K562 (cell line): ENCODE results near the gene ANGEL2. TPM values are rescaled to one million over a fixed set of nuclear protein-coding genes. Genes with fewer than 3 reads are reported as not detected.
A peak's percentile ranks its signal among the peaks of the same experiment; 100 is the strongest.

Experiments used
- ATAC-seq: fragments of 200-7000 bp; cut with Tn5 transposase; 3 replicates; pipeline ENCODE4 v1.9.1; 2020; ENCODE audit warnings: moderate library complexity
- BruUV-seq: library from RNA; stranded (reverse); fragments of 400-500 nt; replicated peaks from 2 replicates; lab custom pipeline; 2021; lab: Mats Ljungman, UMichigan
- CTCF ChIA-PET: fragments of 300-600 bp; formaldehyde crosslinking; extraction: SDS; loops from one replicate; lab custom pipeline; 2021; ENCODE audit warnings: low intra/inter-chr PET ratio; lab: Yijun Ruan, JAX
- POLR2A ChIA-PET: fragments of 300-600, 350-650 bp; sonication (Branson Sonifier 250); formaldehyde crosslinking; extraction: SDS; loops from one replicate; lab custom pipeline; 2021; ENCODE audit warnings: antibody characterized with exemption, inconsistent platforms; lab: Yijun Ruan, JAX
- DNase-seq, 4 experiments: peaks; one replicate each; pipeline versions ENCODE4 v3.0.0 to v3.0.0-alpha.2; 2011 to 2018; ENCODE audit warnings: low spot score in 3 of 4, mixed read lengths in 3 of 4; ENCODE audit errors: extremely low read depth in 1 of 4
- FAIRE-seq: peaks from 2 replicates; lab custom pipeline; 2011; peaks lifted over from hg19 to GRCh38; lab: Jason Lieb, UNC
- H2AFZ ChIP-seq: 2 replicates; pipeline ENCODE4 v1.6.0; 2011; ENCODE audit warnings: low read depth, low read length, control low read depth, inconsistent platforms
- H3K27ac ChIP-seq: fragments of 200-600 bp; 3 replicates; pipeline ENCODE4 v1.8.0; 2011; ENCODE audit warnings: low read depth, mild to moderate bottlenecking, control low read depth, inconsistent platforms, low read length, moderate library complexity, mixed read lengths; ENCODE audit errors: extremely low read depth
- H3K27me3 ChIP-seq, 2 experiments: fragments of 300-600 bp in 1 of 2; 2 replicates in 1 of 2; 3 replicates in 1 of 2; pipeline versions ENCODE4 v1.6.0 to v1.8.0; 2011; ENCODE audit warnings: inconsistent platforms in 2 of 2, low read length in 2 of 2, mild to moderate bottlenecking in 1 of 2, mixed read lengths in 1 of 2, moderate library complexity in 1 of 2; ENCODE audit not compliant: control insufficient read depth in 2 of 2, insufficient read depth in 2 of 2
- H3K36me3 ChIP-seq: fragments of 300-600 bp; 3 replicates; pipeline ENCODE4 v1.8.0; 2011; ENCODE audit warnings: mild to moderate bottlenecking, low read length, inconsistent platforms; ENCODE audit not compliant: control insufficient read depth, insufficient read depth
- H3K4me1 ChIP-seq, 2 experiments: fragments of 200-600 bp in 1 of 2; replicated peaks in 1 of 2; 2 replicates in 1 of 2; 3 replicates in 1 of 2; pipeline versions ENCODE4 v1.5.1 to v1.8.0; 2011; ENCODE audit warnings: inconsistent platforms in 2 of 2, low read length in 2 of 2, mild to moderate bottlenecking in 1 of 2, mixed read lengths in 1 of 2, moderate library complexity in 1 of 2; ENCODE audit not compliant: control insufficient read depth in 2 of 2, insufficient read depth in 2 of 2
- H3K4me2 ChIP-seq: 2 replicates; pipeline ENCODE4 v1.6.1; 2011; ENCODE audit warnings: low read length, control low read depth, inconsistent platforms, mixed read lengths; ENCODE audit not compliant: insufficient read depth
- H3K4me3 ChIP-seq: fragments of 200-600 bp; sonication (generic), shearing (Covaris generic); 2 replicates; pipeline ENCODE4 v1.5.1; 2016; ENCODE audit warnings: control low read depth, inconsistent platforms
- H3K79me2 ChIP-seq: fragments of 200-600 bp; 3 replicates; pipeline ENCODE4 v1.8.0; 2011; ENCODE audit warnings: low read length, inconsistent platforms; ENCODE audit not compliant: control insufficient read depth, insufficient read depth
- H3K9ac ChIP-seq, 2 experiments: 2 replicates each; pipeline versions ENCODE4 v1.6.0 to v1.6.1; 2011; ENCODE audit warnings: low read depth in 2 of 2, low read length in 2 of 2, control low read depth in 1 of 2, inconsistent platforms in 1 of 2, mild to moderate bottlenecking in 1 of 2, mixed read lengths in 1 of 2; ENCODE audit not compliant: insufficient read depth in 1 of 2
- H3K9me1 ChIP-seq: one replicate; pipeline ENCODE4 v1.6.0; 2011; ENCODE audit warnings: inconsistent platforms, mild to moderate bottlenecking, low read length, moderate library complexity; ENCODE audit not compliant: control insufficient read depth, insufficient read depth
- H3K9me3 ChIP-seq: replicated peaks from 2 replicates; pipeline ENCODE4 v1.5.1; 2011; ENCODE audit warnings: low read depth, low read length, inconsistent platforms; ENCODE audit not compliant: control insufficient read depth, insufficient read depth
- H4K20me1 ChIP-seq: replicated peaks from 2 replicates; pipeline ENCODE4 v1.6.1; 2011; ENCODE audit warnings: low read length, inconsistent platforms, mixed read lengths; ENCODE audit not compliant: control insufficient read depth, insufficient read depth
- AFF1 ChIP-seq, 2 experiments: fragments of 450-650 bp; IDR thresholded peaks; 2 replicates each; pipeline ENCODE4 v1.6.1; 2018; ENCODE audit warnings: mild to moderate bottlenecking in 2 of 2, low read depth in 1 of 2; ENCODE audit not compliant: partially characterized antibody in 2 of 2
- CBX8 ChIP-seq: fragments of 200-600 bp; sonication (generic); IDR thresholded peaks from 2 replicates; pipeline ENCODE4 v1.6.1; 2012; ENCODE audit warnings: borderline replicate concordance, mixed run types, low read depth, mild to moderate bottlenecking, moderate library complexity, mixed read lengths, low read length, control low read depth, inconsistent platforms; ENCODE audit not compliant: poor library complexity, severe bottlenecking; ENCODE audit errors: extremely low read depth
- CTCF ChIP-seq, 3 experiments: IDR thresholded peaks in 2 of 3; conservative IDR thresholded peaks in 1 of 3; 2 replicates each; pipeline ENCODE4 v1.5.1; 2011 to 2012; ENCODE audit warnings: low read length in 3 of 3, mild to moderate bottlenecking in 3 of 3, control low read depth in 2 of 3, improper control_type of control experiment in 1 of 3, inconsistent platforms in 1 of 3, low read depth in 1 of 3, mixed read lengths in 1 of 3, moderate library complexity in 1 of 3; ENCODE audit not compliant: insufficient read depth in 2 of 3
- FOXA1 ChIP-seq: fragments of 450-650 bp; IDR thresholded peaks from 2 replicates; pipeline ENCODE4 v1.6.1; 2016; ENCODE audit warnings: mild to moderate bottlenecking, borderline replicate concordance
- FOXK1 ChIP-seq: sonication (generic); formaldehyde crosslinking; IDR thresholded peaks from 2 replicates; pipeline ENCODE4 v1.8.0; 2022; ENCODE audit warnings: missing genetic modification reagents, mild to moderate bottlenecking, borderline replicate concordance
- HOXB6 ChIP-seq: fragments of 250-450 bp; sonication (Bioruptor Pico); IDR thresholded peaks from 2 replicates; pipeline ENCODE4 v1.5.1; 2022; ENCODE audit warnings: mild to moderate bottlenecking, borderline replicate concordance
- ZC3H11A ChIP-seq: IDR thresholded peaks from 2 replicates; pipeline ENCODE4 v1.6.1; 2012; ENCODE audit warnings: low read depth, low read length, improper control_type of control experiment
- ZNF561 ChIP-seq: fragments of 450-650 bp; formaldehyde crosslinking; conservative IDR thresholded peaks from 2 replicates; pipeline ENCODE4 v1.4.0; 2020; ENCODE audit warnings: mild to moderate bottlenecking, moderate library complexity
- WGBS: fragments of 100-300 bp; shearing (Covaris generic); methylation state at CpG from one replicate; pipeline ENCODE4 v1.1.6; 2016; ENCODE audit warnings: low coverage, mixed read lengths; ENCODE audit not compliant: insufficient coverage; ENCODE audit errors: missing lambda C conversion rate; 5-methylcytosine and 5-hydroxymethylcytosine counted together
- in situ Hi-C: fragments of 300-500 bp; cut with MboI; formaldehyde crosslinking; loops from 4 replicates; pipeline ENCODE4 v1.15.0; 2018; ENCODE audit warnings: inconsistent platforms, mixed read lengths
- intact Hi-C: fragments of 100-400 bp; cut with micrococcal nuclease; formaldehyde crosslinking; loops from 2 replicates; pipeline ENCODE4 v1.14.2; 2022
- polyA plus RNA-seq, 8 experiments: library from polyadenylated mRNA; depleted of rRNA in 4 of 8; stranded (reverse) in 5 of 8; unstranded in 3 of 8; fragments of >200 nt; fragmentation: Nextera tagmentation in 2 of 8; fragmentation: Illumina TruSeq in 1 of 8; extraction: Ambion mirVana in 2 of 8; extraction: Trizol in 1 of 8; gene quantifications; 2 replicates each; pipeline versions ENCODE4 v1.2.1 to v1.2.3, GENCODE V29; 2011 to 2014; ENCODE audit warnings: inconsistent platforms in 1 of 8, missing spikeins in 1 of 8
- total RNA-seq, 7 experiments: library from RNA; depleted of rRNA in 6 of 7; stranded (reverse); fragments of >200 nt in 6 of 7; fragmentation: Illumina TruSeq in 2 of 7; extraction: Trizol in 2 of 7; gene quantifications; 2 replicates each; pipeline versions ENCODE4 v1.2.1 to v1.2.3, GENCODE V29; 2011 to 2021; ENCODE audit warnings: low replicate concordance in 1 of 7

ANGEL2 gene
- total and polyA plus RNA-seq, 9 of the 15 experiments (the other 6 are each of a cell fraction or from before 2014, with no cell fraction given) = 6.8 to 34.6 (median 26.2) TPM

GRCh38 chr1:213061263-213061662 is 45.6 kb upstream of the ANGEL2 start:
- H3K36me3 ChIP-seq = no peaks in the 10 kb centered on the region; the same call in 2 of the 3 replicates
- 71% methylated on average over 1 of the region's 1 CpG for WGBS
- FAIRE-seq (no peak), DNase-seq (no peak), ATAC-seq (no peak)
- no peak overlapping the region for H3K4me3 ChIP-seq
- no peaks in the 10 kb centered on the region for H3K27me3 ChIP-seq
- H3K9me1 ChIP-seq = no peaks in the 10 kb centered on the region
- CTCF ChIA-PET = interaction anchor here (0.6 kb wide), 1 partner anchor 362 kb away, joined by 3 read pairs; no protein-coding TSS in a partner anchor
- no peak overlapping the region for H2AFZ ChIP-seq
- no peak overlapping the region for H3K4me2 ChIP-seq
- BruUV-seq = no TSS peak
- H3K4me1 ChIP-seq = peaks cover 17 to 19% of the 10 kb centered on the region in 2 experiments; a peak in 4 of 5 replicates
- no peak overlapping the region for H3K9ac ChIP-seq
- H3K9me3 ChIP-seq = no peaks in the 10 kb centered on the region; the same call in 1 of the 2 replicates
- intact Hi-C loops = no loop called here
- POLR2A ChIA-PET = interaction anchor here (1.1 to 2.2 kb wide), 4 partner anchors 9 to 21 kb away, joined by 3 to 7 read pairs (median 4); partner anchors contain the start of gene RPS6KC1
- no peak overlapping the region for H3K27ac ChIP-seq
- peaks cover 89% of the 10 kb centered on the region for H3K79me2 ChIP-seq
- TF ChIP-seq AFF1 (IDR thresholded peaks at IDR 0.05; ENCODE audit: low read depth in 1 of 2, partially characterized antibody in 2 of 2) = no peak
- no peak for TF ChIP-seq FOXA1
- no peak for TF ChIP-seq ZC3H11A
- TF ChIP-seq CTCF (IDR thresholded peaks at IDR 0.05 in 2 of 3, conservative IDR thresholded peaks at IDR 0.05 in 1 of 3; ENCODE audit: insufficient read depth in 2 of 3, low read depth in 1 of 3, low read length in 3 of 3) = peak in 2 of 3 experiments; percentile 7 to 40; a peak in 1 of 6 replicates
- TF ChIP-seq ZNF561 (CRISPR knock-in tag) = no peak
- TF ChIP-seq HOXB6 (CRISPR knock-in tag) = no peak
- no peak for TF ChIP-seq FOXK1 (CRISPR knock-in tag)
- no peak for TF ChIP-seq CBX8
- TF ChIP-seq, all 486 proteins: peak for 1
- H4K20me1 ChIP-seq = no peaks in the 10 kb centered on the region
- in situ Hi-C loops = no loop called here
